H9 (cell line): ENCODE results near the gene APOBEC3A. TPM values are rescaled to one million over a fixed set of nuclear protein-coding genes. Genes with fewer than 3 reads are reported as not detected.

Experiments used
- DNase-seq: peaks from one replicate; pipeline ENCODE4 v3.0.0-alpha.2; 2017
- H2AFZ ChIP-seq: one replicate; pipeline ENCODE4 v1.6.1; 2013; ENCODE audit warnings: mild to moderate bottlenecking, low read length, control low read depth, moderate library complexity
- H2AK5ac ChIP-seq: 2 replicates; pipeline ENCODE4 v1.6.1; 2013; ENCODE audit warnings: low read length, control low read depth, mixed read lengths; ENCODE audit not compliant: insufficient read length
- H2BK120ac ChIP-seq: one replicate; pipeline ENCODE4 v1.6.1; 2013; ENCODE audit warnings: low read depth, mild to moderate bottlenecking, low read length, control low read depth, inconsistent platforms; ENCODE audit not compliant: poor library complexity, severe bottlenecking
- H2BK12ac ChIP-seq: 2 replicates; pipeline ENCODE4 v1.6.1; 2013; ENCODE audit warnings: low read length, control low read depth, mixed read lengths, low read depth; ENCODE audit not compliant: insufficient read length
- H2BK15ac ChIP-seq: 2 replicates; pipeline ENCODE4 v1.6.1; 2013; ENCODE audit warnings: low read depth, low read length, control low read depth
- H2BK20ac ChIP-seq: one replicate; pipeline ENCODE4 v1.6.1; 2013; ENCODE audit warnings: low read depth, mild to moderate bottlenecking, low read length, control low read depth, inconsistent platforms; ENCODE audit not compliant: poor library complexity, severe bottlenecking
- H2BK5ac ChIP-seq: 2 replicates; pipeline ENCODE4 v1.6.1; 2013; ENCODE audit warnings: low read length, control low read depth, mixed read lengths; ENCODE audit not compliant: insufficient read length
- H3K14ac ChIP-seq: 2 replicates; pipeline ENCODE4 v1.6.1; 2013; ENCODE audit warnings: low read length, control low read depth; ENCODE audit not compliant: insufficient read depth
- H3K18ac ChIP-seq: 2 replicates; pipeline ENCODE4 v1.6.1; 2013; ENCODE audit warnings: low read depth, mild to moderate bottlenecking, mixed read lengths, low read length, control low read depth; ENCODE audit not compliant: insufficient read length
- H3K23ac ChIP-seq: 2 replicates; pipeline ENCODE4 v1.6.1; 2013; ENCODE audit warnings: low read length, control low read depth, mixed read lengths, low read depth; ENCODE audit not compliant: insufficient read length
- H3K23me2 ChIP-seq: 2 replicates; pipeline ENCODE4 v1.6.1; 2013; ENCODE audit warnings: low read depth, mild to moderate bottlenecking, mixed read lengths, low read length, control low read depth; ENCODE audit not compliant: insufficient read length, poor library complexity, severe bottlenecking
- H3K27ac ChIP-seq: 2 replicates; pipeline ENCODE4 v1.5.1; 2013; ENCODE audit warnings: low read length, control low read depth, mixed read lengths, low read depth; ENCODE audit not compliant: insufficient read length
- H3K27me3 ChIP-seq: 2 replicates; pipeline ENCODE4 v1.6.1; 2013; ENCODE audit warnings: low read length, control low read depth, inconsistent platforms; ENCODE audit not compliant: insufficient read depth
- H3K4ac ChIP-seq: 2 replicates; pipeline ENCODE4 v1.6.1; 2013; ENCODE audit warnings: low read depth, mild to moderate bottlenecking, control low read depth, inconsistent platforms, low read length, moderate library complexity
- H3K4me1 ChIP-seq: 2 replicates; pipeline ENCODE4 v1.6.1; 2013; ENCODE audit warnings: low read length, control low read depth, inconsistent platforms; ENCODE audit not compliant: insufficient read depth
- H3K4me2 ChIP-seq: 2 replicates; pipeline ENCODE4 v1.6.1; 2013; ENCODE audit warnings: low read length, control low read depth, mixed read lengths; ENCODE audit not compliant: insufficient read length, insufficient read depth
- H3K56ac ChIP-seq: 2 replicates; pipeline ENCODE4 v1.6.1; 2013; ENCODE audit warnings: low read depth, mild to moderate bottlenecking, mixed read lengths, low read length, control low read depth; ENCODE audit not compliant: insufficient read length
- H3K79me1 ChIP-seq: 2 replicates; pipeline ENCODE4 v1.6.1; 2013; ENCODE audit warnings: low read depth, mild to moderate bottlenecking, moderate library complexity, low read length, control low read depth, inconsistent platforms; ENCODE audit not compliant: insufficient read depth, poor library complexity, severe bottlenecking
- H3K79me2 ChIP-seq: 2 replicates; pipeline ENCODE4 v1.6.1; 2013; ENCODE audit warnings: low read length, control low read depth, inconsistent platforms; ENCODE audit not compliant: insufficient read depth
- H3K9ac ChIP-seq: 2 replicates; pipeline ENCODE4 v1.6.1; 2013; ENCODE audit warnings: low read length, control low read depth, mixed read lengths; ENCODE audit not compliant: insufficient read length; ENCODE audit errors: extremely low read depth
- H3K9me3 ChIP-seq: one replicate; pipeline ENCODE4 v1.6.1; 2013; ENCODE audit warnings: low read depth, low read length, inconsistent platforms; ENCODE audit not compliant: control insufficient read depth
- H3T11ph ChIP-seq: one replicate; pipeline ENCODE4 v1.6.1; 2013; ENCODE audit warnings: mild to moderate bottlenecking, low read length, control low read depth, inconsistent platforms
- H4K20me1 ChIP-seq: one replicate; pipeline ENCODE4 v1.6.1; 2013; ENCODE audit not compliant: control insufficient read depth, insufficient read length, insufficient read depth
- H4K5ac ChIP-seq: 2 replicates; pipeline ENCODE4 v1.6.1; 2013; ENCODE audit warnings: low read depth, mild to moderate bottlenecking, mixed read lengths, low read length, control low read depth; ENCODE audit not compliant: insufficient read length
- H4K8ac ChIP-seq: replicated peaks from 2 replicates; pipeline ENCODE4 v1.6.1; 2013; ENCODE audit warnings: low read length, control low read depth, mixed read lengths, low read depth; ENCODE audit not compliant: insufficient read length
- H4K91ac ChIP-seq: 2 replicates; pipeline ENCODE4 v1.6.1; 2013; ENCODE audit warnings: low read depth, mild to moderate bottlenecking, moderate library complexity, mixed read lengths, low read length, control low read depth; ENCODE audit not compliant: insufficient read length
- H3K27ac Mint-ChIP-seq, 3 experiments: 2 replicates in 2 of 3; 3 replicates in 1 of 3; pipeline ENCODE4 v1.8.0; 2020 to 2021; ENCODE audit warnings: mixed read lengths in 3 of 3, mild to moderate bottlenecking in 1 of 3, moderate library complexity in 1 of 3
- H3K27me3 Mint-ChIP-seq: 2 replicates; pipeline ENCODE4 v1.8.0; 2021; ENCODE audit warnings: low read depth, mild to moderate bottlenecking, moderate library complexity, mixed read lengths
- H3K36me3 Mint-ChIP-seq, 3 experiments: 2 replicates in 2 of 3; 3 replicates in 1 of 3; pipeline ENCODE4 v1.8.0; 2020 to 2021; ENCODE audit warnings: low read depth in 3 of 3, mixed read lengths in 3 of 3; ENCODE audit not compliant: insufficient read depth in 1 of 3
- H3K4me1 Mint-ChIP-seq, 2 experiments: 2 replicates each; pipeline ENCODE4 v1.8.0; 2020; ENCODE audit warnings: mixed read lengths in 2 of 2
- H3K4me3 Mint-ChIP-seq, 2 experiments: 2 replicates in 1 of 2; 3 replicates in 1 of 2; pipeline ENCODE4 v1.8.0; 2020 to 2021; ENCODE audit warnings: mild to moderate bottlenecking in 2 of 2, mixed read lengths in 2 of 2, moderate library complexity in 1 of 2
- H3K9me3 Mint-ChIP-seq, 2 experiments: 2 replicates in 1 of 2; 3 replicates in 1 of 2; pipeline ENCODE4 v1.8.0; 2020; ENCODE audit warnings: mild to moderate bottlenecking in 2 of 2, mixed read lengths in 2 of 2, moderate library complexity in 1 of 2
- CTCF ChIP-seq: fragments of 200-600 bp; sonication (generic); conservative IDR thresholded peaks from 3 replicates; pipeline ENCODE4 v1.8.0; 2021; ENCODE audit warnings: antibody characterized with exemption, mild to moderate bottlenecking
- WGBS: extraction: QIAGEN DNeasy Blood & Tissue Kit; methylation state at CpG from one replicate; pipeline ENCODE4 v1.1.7; 2013; ENCODE audit warnings: missing lambda C conversion rate, low lambda C conversion rate, mixed read lengths; ENCODE audit not compliant: insufficient read length; ENCODE audit errors: extremely low coverage; 5-methylcytosine and 5-hydroxymethylcytosine counted together
- total RNA-seq: library from RNA; stranded (reverse); gene quantifications from 2 replicates; pipeline ENCODE4 v1.2.1, GENCODE V29; 2021

The APOBEC3A gene
- total RNA-seq, 1 experiment from 2014 or later = not detected

DNA sequence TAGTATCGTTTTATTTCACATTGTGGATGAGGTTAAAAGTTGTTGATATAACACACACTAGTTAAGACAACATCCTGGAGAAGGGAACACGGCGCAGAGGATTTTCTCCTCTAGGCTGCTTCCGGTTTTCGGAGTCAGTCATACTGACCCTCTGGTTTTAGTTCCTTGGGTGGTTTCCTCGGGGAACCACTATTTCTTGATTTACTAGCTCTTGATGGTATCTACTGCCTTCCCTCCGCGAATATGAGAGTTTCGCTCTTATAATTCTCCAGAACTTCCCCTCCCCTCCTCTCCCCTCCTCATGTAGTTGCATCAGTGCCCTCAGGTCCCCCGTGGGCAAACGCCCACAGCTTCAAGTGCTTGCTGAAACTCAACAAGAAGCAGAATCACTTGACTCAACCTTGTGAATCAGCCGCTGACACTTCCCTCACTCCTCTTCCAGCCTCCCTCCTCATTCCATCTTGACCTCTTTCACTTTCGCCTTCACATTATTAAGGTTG lies 15.9 kb upstream of the APOBEC3A start:
- Histone ChIP-seq H3K56ac (no peak overlapping the region), H3K14ac (no peak overlapping the region), H2BK5ac (no peak overlapping the region), H2AFZ (no peak overlapping the region), H3K27ac (no peak overlapping the region), H2BK12ac (no peak overlapping the region), H3K23ac (no peak overlapping the region), H2BK20ac (no peak overlapping the region), H3K23me2 (no peaks in the 10 kb centered on the region), H3K4ac (no peak overlapping the region), H4K5ac (no peak overlapping the region), H3K9ac (no peak overlapping the region), H3T11ph (no peak overlapping the region), H3K4me2 (no peak overlapping the region), H3K79me1 (no peaks in the 10 kb centered on the region), H3K4me1 (no peaks in the 10 kb centered on the region), H2BK15ac (no peak overlapping the region), H2AK5ac (no peak overlapping the region), H4K91ac (no peak overlapping the region), H3K9me3 (no peaks in the 10 kb centered on the region), H2BK120ac (no peak overlapping the region), H3K18ac (no peak overlapping the region), H4K20me1 (no peaks in the 10 kb centered on the region), H3K79me2 (no peaks in the 10 kb centered on the region), H3K27me3 (no peaks in the 10 kb centered on the region), H4K8ac (no peak overlapping the region)
- Mint-ChIP-seq H3K27ac (no peak overlapping the region), H3K36me3 (no peaks in the 10 kb centered on the region), H3K4me1 (peaks cover 10 to 15% of the 10 kb centered on the region in 2 experiments), H3K9me3 (peaks cover 0 to 5% of the 10 kb centered on the region in 2 experiments; a peak in 2 of 5 replicates), H3K4me3 (no peak overlapping the region), H3K27me3 (peaks cover 30% of the 10 kb centered on the region)
- no peak for TF ChIP-seq CTCF
- DNase-seq = no peak
- WGBS = no CpG with 5 or more reads among the region's 13 CpGs
